Neural cell (in vitro differentiated cells): Measurements from ENCODE around the gene RNF213. TPM values are rescaled to one million over a fixed set of nuclear protein-coding genes. Genes with fewer than 3 reads are reported as not detected.

Experiments
- H2AFZ ChIP-seq: fragments of 200-600, 300-800 bp; sonication (generic), shearing (Covaris generic); 2 replicates; pipeline ENCODE4 v1.6.0; 2014; ENCODE audit warnings: low read depth, mild to moderate bottlenecking, antibody characterized with exemption, low read length, moderate library complexity
- H3F3A ChIP-seq: fragments of 200-600 bp; shearing (Covaris generic); 2 replicates; pipeline ENCODE4 v1.6.1; 2016; ENCODE audit warnings: mild to moderate bottlenecking, moderate library complexity, mixed read lengths, antibody characterized with exemption, low read length; ENCODE audit not compliant: insufficient read depth, poor library complexity, severe bottlenecking
- H3K27ac ChIP-seq: fragments of 200-600, 300-800 bp; sonication (generic), shearing (Covaris generic); 2 replicates; pipeline ENCODE4 v1.5.1; 2014; ENCODE audit warnings: mild to moderate bottlenecking, low read length, moderate library complexity
- H3K27me3 ChIP-seq: fragments of 300-800, 200-600 bp; sonication (generic), shearing (Covaris generic); 2 replicates; pipeline ENCODE4 v1.6.0; 2014; ENCODE audit warnings: mild to moderate bottlenecking, low read depth, low read length, moderate library complexity; ENCODE audit not compliant: insufficient read depth
- H3K36me3 ChIP-seq: fragments of 300-800, 200-600 bp; sonication (generic), shearing (Covaris generic); 2 replicates; pipeline ENCODE4 v1.5.1; 2014; ENCODE audit warnings: mild to moderate bottlenecking, antibody characterized with exemption, low read length, moderate library complexity; ENCODE audit not compliant: insufficient read depth
- H3K4me2 ChIP-seq: fragments of 300-800, 200-600 bp; sonication (generic), shearing (Covaris generic); 2 replicates; pipeline ENCODE4 v1.6.0; 2014; ENCODE audit warnings: mild to moderate bottlenecking, low read length
- H3K4me3 ChIP-seq: fragments of 300-800, 200-600 bp; sonication (generic), shearing (Covaris generic); 2 replicates; pipeline ENCODE4 v1.5.1; 2014; ENCODE audit warnings: mild to moderate bottlenecking, low read length, moderate library complexity
- H3K79me2 ChIP-seq: fragments of 200-600 bp; shearing (Covaris generic); replicated peaks from 2 replicates; pipeline ENCODE4 v1.6.0; 2014; ENCODE audit warnings: mild to moderate bottlenecking, low read length, moderate library complexity; ENCODE audit not compliant: insufficient read depth
- H3K9ac ChIP-seq: fragments of 300-800, 200-600 bp; sonication (generic), shearing (Covaris generic); 2 replicates; pipeline ENCODE4 v1.6.1; 2016; ENCODE audit warnings: mild to moderate bottlenecking, low read length, mixed read lengths
- H3K9me2 ChIP-seq: fragments of 200-600 bp; shearing (Covaris generic); 2 replicates; pipeline ENCODE4 v1.6.1; 2016; ENCODE audit warnings: mild to moderate bottlenecking, low read length, mixed read lengths; ENCODE audit not compliant: insufficient read depth
- H3K9me3 ChIP-seq: fragments of 200-600, 300-800 bp; sonication (generic), shearing (Covaris generic); 2 replicates; pipeline ENCODE4 v1.6.1; 2016; ENCODE audit warnings: mild to moderate bottlenecking, mixed run types, low read length, moderate library complexity, mixed read lengths
- H4K20me1 ChIP-seq: fragments of 200-600 bp; shearing (Covaris generic); 2 replicates; pipeline ENCODE4 v1.6.1; 2016; ENCODE audit warnings: mild to moderate bottlenecking, mixed run types; ENCODE audit not compliant: insufficient read depth
- CTCF ChIP-seq: fragments of 450-650 bp; IDR thresholded peaks from 2 replicates; pipeline ENCODE4 v1.5.1; 2014; ENCODE audit warnings: antibody characterized with exemption, mild to moderate bottlenecking, moderate library complexity; ENCODE audit not compliant: poor library complexity, severe bottlenecking
- EP300 ChIP-seq: fragments of 450-650 bp; conservative IDR thresholded peaks from 2 replicates; pipeline ENCODE4 v1.6.1; 2014; ENCODE audit warnings: antibody characterized with exemption, mild to moderate bottlenecking, moderate library complexity; ENCODE audit not compliant: poor library complexity, severe bottlenecking
- EZH2 ChIP-seq: fragments of 200-600, 300-800 bp; shearing (Covaris generic), sonication (generic); IDR thresholded peaks from 2 replicates; pipeline ENCODE4 v1.6.1; 2014; ENCODE audit warnings: antibody characterized with exemption, low read length, borderline replicate concordance, mild to moderate bottlenecking; ENCODE audit not compliant: insufficient read depth, poor library complexity, severe bottlenecking
- MXI1 ChIP-seq: fragments of 450-650 bp; conservative IDR thresholded peaks from 2 replicates; pipeline ENCODE4 v1.6.1; 2014; ENCODE audit warnings: antibody characterized with exemption, mild to moderate bottlenecking; ENCODE audit not compliant: poor library complexity, severe bottlenecking
- POLR2AphosphoS5 ChIP-seq: IDR thresholded peaks from 2 replicates; pipeline ENCODE4 v1.6.1; 2012
- RAD21 ChIP-seq: fragments of 450-650 bp; conservative IDR thresholded peaks from 2 replicates; pipeline ENCODE4 v1.6.1; 2014; ENCODE audit warnings: antibody characterized with exemption, mild to moderate bottlenecking, moderate library complexity
- REST ChIP-seq: IDR thresholded peaks from 2 replicates; pipeline ENCODE4 v1.6.1; 2012; ENCODE audit warnings: borderline replicate concordance
- SMC3 ChIP-seq: fragments of 450-650 bp; conservative IDR thresholded peaks from 2 replicates; pipeline ENCODE4 v1.6.1; 2014; ENCODE audit warnings: antibody characterized with exemption, mild to moderate bottlenecking, moderate library complexity; ENCODE audit not compliant: poor library complexity
- TAF1 ChIP-seq: IDR thresholded peaks from 2 replicates; pipeline ENCODE4 v1.6.1; 2012; ENCODE audit warnings: low read depth
- polyA plus RNA-seq: library from polyadenylated mRNA; depleted of rRNA; stranded (reverse); fragments of >200 nt; gene quantifications from 2 replicates; pipeline ENCODE4 v1.2.3, GENCODE V29; 2014

Gene RNF213
- polyA plus RNA-seq, 1 donor from 2014 or later, result 1.5 TPM

- H4K20me1 ChIP-seq, result no peaks in the 10 kb centered on the region
- H3K4me2 ChIP-seq, result no peak overlapping the region
- no peak overlapping the region for H3K4me3 ChIP-seq
- no peak overlapping the region for H3K9ac ChIP-seq
- no peaks in the 10 kb centered on the region for H3K79me2 ChIP-seq
- no peaks in the 10 kb centered on the region for H3K9me3 ChIP-seq
- no peak overlapping the region for H2AFZ ChIP-seq
- no peak for TF ChIP-seq MXI1
- H3K9me2 ChIP-seq, result no peaks in the 10 kb centered on the region
- H3F3A ChIP-seq, result no peaks in the 10 kb centered on the region
- no peak overlapping the region for H3K27ac ChIP-seq
- H3K27me3 ChIP-seq, result no peaks in the 10 kb centered on the region
- peaks cover 7% of the 10 kb centered on the region for H3K36me3 ChIP-seq
These were observed 88.0 kb downstream of the RNF213 start for GRCh38 chr17:80348551-80349150.

- TF ChIP-seq RAD21 (no peak), SMC3 (no peak), REST (no peak), POLR2AphosphoS5 (no peak), MXI1 (no peak), TAF1 (no peak), CTCF (no peak), EZH2 (no peak), EP300 (no peak)
- Histone ChIP-seq H2AFZ (no peak overlapping the region), H3K27me3 (no peaks in the 10 kb centered on the region), H3K36me3 (peaks cover 7% of the 10 kb centered on the region), H3K9ac (no peak overlapping the region), H3K4me3 (no peak overlapping the region), H3F3A (no peaks in the 10 kb centered on the region), H3K4me2 (no peak overlapping the region), H3K9me3 (no peaks in the 10 kb centered on the region), H4K20me1 (no peaks in the 10 kb centered on the region), H3K9me2 (no peaks in the 10 kb centered on the region), H3K27ac (no peak overlapping the region), H3K79me2 (no peaks in the 10 kb centered on the region)
These were observed 88.5 kb downstream of the RNF213 start for GRCh38 chr17:80349151-80349651.
